ENCODE data around the gene MARCO.

The MARCO gene

DNA sequence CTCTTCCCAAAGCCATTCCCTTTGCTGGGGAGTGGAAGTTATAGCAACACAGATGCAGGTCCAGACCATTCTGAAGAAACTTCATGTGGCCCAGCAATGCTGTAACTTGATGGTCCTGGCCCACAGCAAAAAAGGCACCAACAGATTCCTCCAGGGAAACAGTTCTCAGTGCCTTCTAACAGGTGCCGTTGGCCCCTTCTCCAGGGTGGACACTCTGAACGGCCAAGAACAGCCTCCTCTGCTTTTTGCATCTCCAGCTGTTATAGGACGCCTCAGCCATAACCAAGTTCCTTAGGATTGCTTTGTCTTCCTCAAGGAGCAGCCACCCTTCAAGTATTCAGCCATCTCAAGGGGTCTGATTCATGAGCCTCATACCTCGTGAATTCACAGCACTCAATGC, 38.0 kb downstream of the MARCO start:
- no peak overlapping the region for H3K27ac Mint-ChIP-seq

DNA sequence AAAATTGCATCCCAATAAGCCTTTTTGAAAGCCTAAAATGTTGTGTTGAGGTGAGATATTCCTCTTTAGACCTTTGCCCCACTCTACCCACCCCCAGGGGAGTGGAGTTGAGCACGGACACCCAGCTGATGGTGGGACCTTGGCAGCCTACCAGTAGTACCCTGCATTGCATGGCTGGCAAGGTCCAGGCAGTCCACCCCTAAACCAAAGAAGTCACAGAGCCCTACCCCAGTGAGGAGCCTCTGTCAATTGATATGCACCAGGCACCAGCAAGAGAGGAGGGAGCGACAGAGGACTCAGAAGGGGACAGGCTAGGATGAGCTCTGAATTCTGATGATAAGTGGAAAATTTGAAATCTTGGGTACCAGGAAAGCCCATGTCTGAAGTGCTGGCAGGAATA, 38.6 kb downstream of the MARCO start:
- DNase-seq (no peak), ATAC-seq (no peak)
- no peak overlapping the region for H3K4me3 Mint-ChIP-seq
- peaks cover 11 to 17% of the 10 kb centered on the region in 2 donors for H3K9me3 Mint-ChIP-seq
- no peak overlapping the region for H3K27ac Mint-ChIP-seq
- H3K27me3 Mint-ChIP-seq = no peaks in the 10 kb centered on the region
- no peaks in the 10 kb centered on the region for H3K4me1 Mint-ChIP-seq

More for the DNA sequence above, 38.0 kb downstream of the MARCO start:
- DNase-seq (no peak), ATAC-seq (no peak)
- peaks cover 11 to 17% of the 10 kb centered on the region in 2 donors for H3K9me3 Mint-ChIP-seq
- no peaks in the 10 kb centered on the region for H3K4me1 Mint-ChIP-seq
- H3K4me3 Mint-ChIP-seq = no peak overlapping the region
- H3K27me3 Mint-ChIP-seq = peaks cover 5% of the 10 kb centered on the region

DNA sequence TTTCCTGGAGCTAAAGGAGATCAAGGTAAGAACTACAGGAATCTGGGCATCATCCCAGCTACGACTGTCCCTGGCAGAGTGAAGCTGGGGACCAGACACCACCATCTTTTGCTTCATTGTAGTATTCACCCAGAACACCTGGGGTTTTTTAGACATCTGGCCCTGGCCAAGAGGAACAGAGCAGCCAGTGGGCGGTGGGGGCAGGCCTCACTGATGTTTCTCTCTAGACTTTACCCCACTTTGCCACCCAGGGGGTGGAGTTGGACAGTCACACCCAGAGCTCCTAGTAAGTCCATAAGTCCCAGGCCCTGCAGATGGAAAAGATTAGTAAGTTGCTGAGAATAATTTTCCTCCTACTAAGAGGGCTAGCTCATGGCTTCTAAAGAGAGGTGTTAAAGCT, 39.6 kb downstream of the MARCO start:
- H3K4me3 Mint-ChIP-seq = no peak overlapping the region
- H3K27ac Mint-ChIP-seq = no peak overlapping the region
- peak; percentile 9 for ATAC-seq
- peaks cover 5 to 15% of the 10 kb centered on the region in 2 donors for H3K9me3 Mint-ChIP-seq
- H3K27me3 Mint-ChIP-seq = no peaks in the 10 kb centered on the region
- H3K4me1 Mint-ChIP-seq = peaks cover 4% of the 10 kb centered on the region
- no peak for DNase-seq

DNA sequence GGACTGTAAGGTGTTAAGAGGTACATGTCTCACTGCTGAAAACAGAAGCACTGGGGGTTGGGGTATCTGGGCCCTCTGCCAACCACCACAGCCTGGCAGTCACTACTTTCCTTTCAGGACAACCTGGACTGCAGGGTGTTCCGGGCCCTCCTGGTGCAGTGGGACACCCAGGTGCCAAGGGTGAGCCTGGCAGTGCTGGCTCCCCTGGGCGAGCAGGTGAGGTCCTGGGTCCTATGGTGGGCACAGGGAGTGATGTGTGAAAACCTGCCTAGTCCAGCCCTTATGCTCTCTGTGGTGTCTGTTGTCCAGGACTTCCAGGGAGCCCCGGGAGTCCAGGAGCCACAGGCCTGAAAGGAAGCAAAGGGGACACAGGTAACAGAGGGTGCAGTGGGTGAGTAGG, 40.0 kb downstream of the MARCO start:
- peak; percentile 23 for ATAC-seq
- no peaks in the 10 kb centered on the region for H3K27me3 Mint-ChIP-seq
- H3K27ac Mint-ChIP-seq = no peak overlapping the region
- no peak overlapping the region for H3K4me3 Mint-ChIP-seq
- H3K4me1 Mint-ChIP-seq = peaks cover 8% of the 10 kb centered on the region
- DNase-seq = no peak
- peaks cover 3 to 11% of the 10 kb centered on the region in 2 donors for H3K9me3 Mint-ChIP-seq

DNA sequence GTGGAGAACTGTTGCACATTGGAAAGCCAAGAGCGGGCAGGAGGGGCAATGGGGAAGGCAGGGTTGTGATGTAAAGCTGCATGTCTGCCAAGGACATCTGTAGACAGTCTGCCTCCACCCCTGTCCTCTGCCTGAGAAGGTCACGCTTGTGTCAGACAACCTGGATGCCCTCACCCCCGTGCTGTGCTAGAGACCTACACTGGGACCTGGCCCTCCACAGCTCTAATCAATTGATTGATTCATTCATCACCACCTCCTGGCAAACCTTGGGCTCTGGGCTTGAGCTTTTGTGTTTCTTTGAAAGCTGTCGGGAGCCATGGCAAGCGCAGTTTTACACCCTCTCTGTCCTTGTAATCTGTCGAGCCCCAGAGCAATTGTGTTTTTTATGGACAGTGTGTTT, 41.1 kb downstream of the MARCO start:
- H3K27ac Mint-ChIP-seq = no peak overlapping the region
- DNase-seq = no peak
- no peaks in the 10 kb centered on the region for H3K27me3 Mint-ChIP-seq
- peaks cover 10% of the 10 kb centered on the region for H3K4me1 Mint-ChIP-seq
- ATAC-seq = no peak
- H3K9me3 Mint-ChIP-seq = peaks cover 0 to 2% of the 10 kb centered on the region in 2 donors
- H3K4me3 Mint-ChIP-seq = no peak overlapping the region

DNA sequence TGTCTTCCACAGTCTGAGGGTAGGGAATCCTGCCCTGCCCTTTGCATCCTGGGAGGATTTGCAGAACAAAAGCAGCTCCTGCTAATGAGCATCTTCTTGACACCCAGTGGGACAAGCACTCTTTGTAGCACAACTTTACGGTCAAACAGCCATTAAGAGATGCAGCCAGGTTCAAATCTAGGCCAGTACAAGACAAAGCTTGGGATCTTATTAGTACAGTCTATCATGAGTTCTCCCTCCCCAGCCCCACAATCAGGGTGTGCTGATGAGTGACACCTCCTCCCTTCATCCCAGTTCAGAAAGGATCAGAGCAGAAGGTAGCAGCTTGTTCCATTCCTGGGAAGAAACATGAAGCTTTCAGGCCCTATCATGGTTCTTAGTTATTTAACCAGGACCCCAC, 41.9 kb downstream of the MARCO start:
- DNase-seq (no peak), ATAC-seq (no peak)
- Mint-ChIP-seq H3K27me3 (no peaks in the 10 kb centered on the region), H3K4me3 (no peak overlapping the region), H3K4me1 (peaks cover 10% of the 10 kb centered on the region), H3K9me3 (no peaks in the 10 kb centered on the region), H3K27ac (no peak overlapping the region)

DNA sequence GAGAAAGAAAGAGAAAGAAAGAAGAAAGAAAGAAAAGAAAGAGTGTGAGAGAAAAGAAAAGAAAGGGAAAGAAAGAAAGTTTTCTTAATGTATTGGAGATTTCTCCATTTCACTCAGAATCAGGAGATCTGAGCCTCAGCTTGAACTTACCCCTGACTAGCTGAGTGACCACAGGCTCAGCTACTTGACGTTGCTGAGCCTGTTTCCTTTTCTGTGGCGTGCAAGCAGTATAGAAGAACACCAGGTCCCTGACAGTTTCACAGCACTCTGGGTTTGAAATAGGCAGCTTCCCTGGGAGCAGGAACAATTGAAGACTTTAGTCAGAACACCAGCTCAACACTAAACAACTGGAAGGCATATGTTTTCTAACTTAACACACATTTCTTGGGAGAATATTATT, 44.7 kb downstream of the MARCO start:
- peaks cover 10% of the 10 kb centered on the region for H3K4me1 Mint-ChIP-seq
- no peaks in the 10 kb centered on the region for H3K27me3 Mint-ChIP-seq
- no peak for DNase-seq
- no peak overlapping the region for H3K4me3 Mint-ChIP-seq
- H3K27ac Mint-ChIP-seq = peak overlapping the region in 1 of 2 donors; percentile 55
- H3K9me3 Mint-ChIP-seq = no peaks in the 10 kb centered on the region
- peak; percentile 61 for ATAC-seq

DNA sequence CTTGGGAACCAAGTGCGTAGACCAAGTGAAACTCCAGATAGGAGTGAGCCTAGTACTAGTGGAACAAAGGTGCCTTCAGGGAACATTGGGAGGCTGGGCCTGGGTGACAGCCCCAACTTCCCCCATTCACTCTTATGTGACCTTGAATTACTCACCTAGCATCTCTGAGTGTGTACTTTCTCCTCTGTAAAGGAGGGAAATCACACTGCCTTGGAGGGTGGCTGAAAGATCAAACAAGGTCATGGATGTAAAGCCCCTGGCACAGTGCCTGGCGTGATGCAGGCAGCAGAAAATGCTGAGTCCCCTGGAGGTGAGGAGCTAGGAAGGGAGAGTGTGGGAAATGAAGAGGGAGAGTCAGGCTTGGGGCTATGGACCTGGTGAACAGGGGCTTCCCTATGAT, 45.9 kb downstream of the MARCO start:
- H3K4me3 Mint-ChIP-seq = no peak overlapping the region
- peak overlapping the region in 1 of 2 donors; percentile 43 for H3K27ac Mint-ChIP-seq
- ATAC-seq = peak; percentile 59
- no peaks in the 10 kb centered on the region for H3K9me3 Mint-ChIP-seq
- peaks cover 14% of the 10 kb centered on the region for H3K4me1 Mint-ChIP-seq
- no peaks in the 10 kb centered on the region for H3K27me3 Mint-ChIP-seq
- DNase-seq = no peak

DNA sequence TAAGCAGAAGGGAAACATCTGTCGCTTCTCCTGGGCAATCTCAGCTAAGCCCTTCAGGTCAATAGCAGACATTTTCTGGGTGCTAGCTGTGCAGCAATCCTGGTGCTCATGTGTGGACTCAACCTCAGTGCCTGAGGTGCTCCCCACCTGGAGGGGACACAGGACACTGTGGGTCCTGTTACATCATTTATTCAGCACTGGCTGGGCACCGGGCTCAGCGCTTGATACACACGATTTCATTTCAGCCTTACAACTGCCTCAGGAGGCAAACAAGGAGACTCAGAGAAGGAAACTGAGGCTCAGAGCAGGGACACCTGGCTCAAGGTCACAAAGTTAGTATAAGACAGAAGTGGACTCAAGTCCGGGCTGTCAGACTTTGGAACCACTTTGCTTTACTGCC, 46.7 kb downstream of the MARCO start:
- Mint-ChIP-seq H3K27ac (no peak overlapping the region), H3K27me3 (no peaks in the 10 kb centered on the region), H3K4me3 (no peak overlapping the region), H3K4me1 (peaks cover 22% of the 10 kb centered on the region), H3K9me3 (no peaks in the 10 kb centered on the region)
- ATAC-seq (no peak), DNase-seq (no peak)

DNA sequence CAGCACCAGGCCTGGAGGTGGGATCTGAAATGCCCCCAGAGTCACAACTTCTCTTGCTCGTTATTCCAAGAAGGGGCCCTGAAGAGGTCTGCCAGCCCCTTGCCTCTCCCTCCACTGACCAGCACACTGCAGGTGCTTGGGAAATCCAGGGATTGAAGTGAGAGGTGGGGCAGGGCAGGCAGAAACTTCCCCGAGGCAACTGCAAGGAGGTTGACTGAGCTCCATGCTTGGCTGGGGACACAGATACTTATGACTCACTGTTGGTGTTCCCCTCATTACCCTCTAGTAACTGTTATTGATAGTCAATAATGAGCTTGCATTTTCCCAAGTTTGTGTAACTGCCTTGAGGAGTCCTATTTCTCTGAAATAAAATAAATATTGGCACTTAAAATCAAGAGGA, 47.5 kb downstream of the MARCO start:
- peaks cover under 1% of the 10 kb centered on the region for H3K27me3 Mint-ChIP-seq
- H3K4me3 Mint-ChIP-seq = no peak overlapping the region
- peaks cover 30% of the 10 kb centered on the region for H3K4me1 Mint-ChIP-seq
- no peaks in the 10 kb centered on the region for H3K9me3 Mint-ChIP-seq
- ATAC-seq (peak; percentile 37), DNase-seq (no peak)
- H3K27ac Mint-ChIP-seq = peak overlapping the region in 1 of 2 donors; percentile 51

DNA sequence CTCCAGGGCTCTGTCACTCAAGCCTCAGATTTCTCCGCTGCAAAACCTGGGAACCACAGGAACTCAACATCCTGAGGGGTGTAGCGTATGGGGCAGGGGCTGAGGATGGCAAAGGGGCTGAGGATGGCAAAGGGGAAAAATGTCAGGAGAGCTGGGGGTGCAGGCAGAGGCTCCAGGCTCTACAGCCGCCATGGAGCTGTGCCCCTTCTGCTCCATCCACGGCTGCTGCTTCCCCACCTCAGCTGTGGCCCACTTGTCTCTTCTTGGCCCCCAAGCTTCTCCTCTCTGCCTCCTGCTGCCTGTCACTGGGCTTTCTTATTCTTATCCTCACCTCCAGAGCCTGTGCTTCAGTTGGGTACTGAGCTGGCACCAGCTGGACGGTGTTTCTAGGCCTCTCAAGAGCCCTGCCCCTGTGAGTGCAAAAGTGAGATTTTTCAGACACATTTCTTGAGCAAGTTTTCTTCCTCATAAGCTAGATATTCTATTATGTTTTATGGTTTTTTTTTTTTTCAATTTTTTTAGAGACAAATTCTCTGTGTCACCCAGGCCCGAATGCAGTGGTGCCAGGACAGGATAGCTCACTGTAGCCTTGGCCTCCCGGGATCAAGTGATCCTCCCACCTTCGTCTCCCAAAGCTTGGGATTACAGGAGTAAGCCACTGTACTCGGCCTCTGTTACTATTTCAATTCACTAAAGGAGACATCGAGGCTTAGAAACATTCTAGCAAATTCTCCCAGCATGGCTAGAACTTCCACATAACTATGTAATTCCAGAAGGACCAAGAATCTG, 49.0 kb downstream of the MARCO start:
- Mint-ChIP-seq H3K27ac (peak overlapping the region in 1 of 2 donors; percentile 56), H3K27me3 (peaks cover 7% of the 10 kb centered on the region), H3K4me3 (no peak overlapping the region), H3K4me1 (peaks cover 31% of the 10 kb centered on the region), H3K9me3 (no peaks in the 10 kb centered on the region)
- DNase-seq = no peak
- ATAC-seq = no peak

DNA sequence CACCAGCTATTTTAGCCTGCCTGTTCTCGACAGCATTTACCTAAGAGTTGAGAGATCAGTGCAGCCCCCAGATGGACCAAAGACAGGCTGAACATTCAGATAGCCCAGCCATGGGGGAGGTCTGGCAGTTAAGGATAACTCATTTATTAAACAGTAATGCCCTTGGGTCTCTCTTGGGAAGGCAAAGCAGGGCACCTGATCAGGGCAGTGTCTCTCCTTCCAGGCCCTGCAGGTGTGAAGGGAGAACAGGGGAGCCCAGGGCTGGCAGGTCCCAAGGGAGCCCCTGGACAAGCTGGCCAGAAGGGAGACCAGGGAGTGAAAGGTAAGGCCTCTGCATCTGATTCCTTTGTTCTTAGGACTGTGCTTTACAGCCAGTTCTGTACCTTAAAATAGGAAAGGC, 49.6 kb downstream of the MARCO start:
- Mint-ChIP-seq H3K27ac (no peak overlapping the region), H3K27me3 (peaks cover 7% of the 10 kb centered on the region), H3K4me1 (peaks cover 27% of the 10 kb centered on the region), H3K9me3 (no peaks in the 10 kb centered on the region), H3K4me3 (no peak overlapping the region)
- DNase-seq = no peak
- ATAC-seq = no peak

DNA sequence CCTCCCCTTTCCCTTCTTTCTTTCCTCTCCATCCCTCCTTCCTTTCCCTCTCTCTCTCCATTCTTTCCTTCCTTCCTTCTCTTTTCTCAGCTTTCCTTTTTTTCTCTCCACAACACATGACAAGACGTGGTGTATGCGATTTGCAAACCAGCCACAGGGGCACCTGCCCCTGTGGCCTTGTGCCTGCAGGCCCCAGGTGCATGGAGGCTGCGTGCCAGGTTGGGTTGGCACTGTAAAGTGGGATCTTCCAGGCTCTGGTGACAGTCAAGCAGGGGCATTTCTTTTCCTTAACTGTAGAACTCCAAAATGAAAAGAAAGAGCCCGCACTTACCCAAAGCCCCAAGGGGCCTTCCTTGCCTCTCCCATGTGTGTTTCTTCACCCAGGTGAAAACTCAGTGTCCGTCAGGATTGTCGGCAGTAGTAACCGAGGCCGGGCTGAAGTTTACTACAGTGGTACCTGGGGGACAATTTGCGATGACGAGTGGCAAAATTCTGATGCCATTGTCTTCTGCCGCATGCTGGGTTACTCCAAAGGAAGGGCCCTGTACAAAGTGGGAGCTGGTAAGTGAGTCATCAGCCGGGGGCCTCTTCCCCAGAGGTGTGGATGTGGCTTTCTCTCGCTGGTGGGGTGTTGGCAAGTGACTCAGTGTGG, 50.9 kb downstream of the MARCO start:
- peak overlapping the region; percentile 51 to 85 for H3K27ac Mint-ChIP-seq
- H3K4me1 Mint-ChIP-seq = peaks cover 21% of the 10 kb centered on the region
- no peaks in the 10 kb centered on the region for H3K9me3 Mint-ChIP-seq
- H3K4me3 Mint-ChIP-seq = no peak overlapping the region
- DNase-seq (peak; percentile 22 to 58), ATAC-seq (peak; percentile 92)
- peaks cover 7% of the 10 kb centered on the region for H3K27me3 Mint-ChIP-seq

DNA sequence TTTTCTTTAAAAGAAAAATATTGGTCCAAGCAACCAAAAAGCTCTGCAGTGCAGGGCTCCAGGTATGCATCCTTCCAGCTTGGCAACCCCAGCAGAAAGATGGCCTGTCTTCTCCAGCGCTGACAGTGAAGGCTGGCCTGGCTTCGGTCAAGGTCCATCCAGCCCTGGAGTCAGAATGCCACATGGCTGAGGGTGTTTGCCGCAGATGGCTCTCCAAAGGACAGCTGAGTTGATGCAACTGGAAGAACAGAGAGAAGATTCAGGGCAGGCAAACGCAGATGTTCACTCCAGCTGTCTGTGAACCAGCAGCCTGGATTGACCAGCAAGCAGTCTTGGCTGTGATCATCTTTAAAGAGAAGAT, 51.4 kb downstream of the MARCO start:
- Mint-ChIP-seq H3K4me1 (peaks cover 21% of the 10 kb centered on the region), H3K4me3 (no peak overlapping the region), H3K27ac (no peak overlapping the region)

DNA sequence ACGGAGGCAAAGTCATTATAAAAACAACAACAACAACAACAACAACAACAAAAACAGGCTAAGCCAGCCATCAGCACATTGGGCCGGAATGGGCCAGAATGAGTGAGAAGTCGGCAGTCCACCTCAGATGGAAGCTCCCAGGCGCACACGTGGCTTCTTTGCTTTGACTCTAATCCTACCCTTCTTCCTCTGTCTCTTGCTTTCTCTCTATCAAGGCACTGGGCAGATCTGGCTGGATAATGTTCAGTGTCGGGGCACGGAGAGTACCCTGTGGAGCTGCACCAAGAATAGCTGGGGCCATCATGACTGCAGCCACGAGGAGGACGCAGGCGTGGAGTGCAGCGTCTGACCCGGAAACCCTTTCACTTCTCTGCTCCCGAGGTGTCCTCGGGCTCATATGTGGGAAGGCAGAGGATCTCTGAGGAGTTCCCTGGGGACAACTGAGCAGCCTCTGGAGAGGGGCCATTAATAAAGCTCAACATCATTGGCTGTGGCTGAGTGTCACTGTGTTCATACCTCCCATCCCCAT, 52.2 kb downstream of the MARCO start:
- H3K27ac Mint-ChIP-seq = no peak overlapping the region
- DNase-seq (no peak), ATAC-seq (no peak)
- H3K4me1 Mint-ChIP-seq = peaks cover 21% of the 10 kb centered on the region
- H3K27me3 Mint-ChIP-seq = peaks cover 7% of the 10 kb centered on the region
- peaks cover 5 to 7% of the 10 kb centered on the region in 2 donors for H3K9me3 Mint-ChIP-seq
- H3K4me3 Mint-ChIP-seq = no peak overlapping the region

More for the DNA sequence above, 51.4 kb downstream of the MARCO start:
- DNase-seq = no peak
- no peak for ATAC-seq
- peaks cover 7% of the 10 kb centered on the region for H3K27me3 Mint-ChIP-seq
- peaks cover 3 to 5% of the 10 kb centered on the region in 2 donors for H3K9me3 Mint-ChIP-seq

DNA sequence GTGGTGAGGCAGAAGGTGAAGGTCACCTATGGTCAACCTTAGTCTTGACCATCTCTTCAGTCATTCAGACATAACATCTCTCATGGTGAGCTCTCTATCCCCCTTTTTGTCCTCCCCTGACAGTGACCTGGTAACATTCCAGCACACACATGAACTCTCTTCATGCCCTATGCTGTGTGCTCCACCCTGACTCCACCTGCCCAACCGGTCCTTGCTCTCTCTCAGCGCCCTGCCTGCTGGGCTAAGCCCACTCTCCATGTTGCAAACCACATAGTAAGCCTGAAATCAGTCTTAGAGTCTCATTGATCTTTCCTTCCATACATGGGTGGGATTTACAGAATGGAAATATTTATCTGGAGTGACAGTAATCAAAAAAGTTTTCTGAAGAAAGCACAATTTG, 52.8 kb downstream of the MARCO start:
- Mint-ChIP-seq H3K9me3 (peaks cover 5 to 7% of the 10 kb centered on the region in 2 donors), H3K4me1 (peaks cover 21% of the 10 kb centered on the region), H3K27ac (no peak overlapping the region), H3K4me3 (no peak overlapping the region), H3K27me3 (peaks cover 7% of the 10 kb centered on the region)
- ATAC-seq (no peak), DNase-seq (no peak)

All from stimulated activated naive CD8-positive, alpha-beta T cell treated with anti-CD3 and anti-CD28 coated beads, Interleukin-15, amount 100 ng/mL, for 72 hours (primary cell).